HCT116 (cell line): ENCODE data around the gene IFT57. TPM values are rescaled to one million over a fixed set of nuclear protein-coding genes. Genes with fewer than 3 reads are reported as not detected.

Experiments
- ATAC-seq: fragments of 200-7000 bp; cut with Tn5 transposase; 2 replicates; pipeline ENCODE4 v1.9.1; 2020; ENCODE audit warnings: mild to moderate bottlenecking, moderate library complexity
- BruUV-seq: library from RNA; stranded (reverse); fragments of 400-500 nt; replicated peaks from 2 replicates; lab custom pipeline; 2021; lab: Mats Ljungman, UMichigan
- CTCF ChIA-PET: fragments of 300-600 bp; sonication (Branson Sonifier 250); formaldehyde crosslinking; loops from one replicate; lab custom pipeline; 2021; ENCODE audit warnings: antibody characterized with exemption; lab: Charles Lee
- POLR2A ChIA-PET: fragments of 300-600, 350-600 bp; sonication (Branson Sonifier 250); formaldehyde crosslinking; loops from one replicate; lab custom pipeline; 2021; ENCODE audit warnings: antibody characterized with exemption; lab: Charles Lee
- RAD21 ChIA-PET, 2 experiments: fragments of 300-600 bp; sonication (Branson Sonifier 250); formaldehyde crosslinking; loops; one replicate each; lab custom pipeline; 2023; ENCODE audit warnings: low total read pairs in 2 of 2; ENCODE audit not compliant: uncharacterized antibody in 2 of 2, unreplicated experiment in 2 of 2, low non-redundant PET in 1 of 2; lab: Charles Lee
- DNase-seq: peaks from one replicate; pipeline ENCODE4 v3.0.0-alpha.2; 2010; ENCODE audit warnings: low read depth, low spot score
- H2AFZ ChIP-seq: fragments of 200-600 bp; shearing (Covaris generic), sonication (generic); 2 replicates; pipeline ENCODE4 v1.6.1; 2017; ENCODE audit warnings: low read depth, mixed run types, mixed read lengths, antibody characterized with exemption, low read length; ENCODE audit not compliant: poor library complexity, severe bottlenecking
- H3K27ac ChIP-seq: 2 replicates; pipeline ENCODE4 v1.5.1; 2012; ENCODE audit warnings: low read depth, low read length
- H3K27me3 ChIP-seq: fragments of 200-600 bp; sonication (generic); 2 replicates; pipeline ENCODE4 v1.6.1; 2016; ENCODE audit warnings: mixed run types, low read length, mixed read lengths; ENCODE audit not compliant: insufficient read depth
- H3K36me3 ChIP-seq, 2 experiments: fragments of 200-500 bp in 1 of 2; fragments of 200-600 bp in 1 of 2; sonication (Bioruptor generic) in 1 of 2; sonication (generic) in 1 of 2; 2 replicates each; pipeline versions ENCODE4 v1.5.1 to v1.6.1; 2014 to 2016; ENCODE audit warnings: low read length in 2 of 2, inconsistent platforms in 1 of 2, mixed read lengths in 1 of 2, mixed run types in 1 of 2; ENCODE audit not compliant: insufficient read depth in 2 of 2, control insufficient read depth in 1 of 2
- H3K4me1 ChIP-seq, 2 experiments: fragments of 200-600 bp in 1 of 2; sonication (generic) in 1 of 2; 2 replicates each; pipeline versions ENCODE4 v1.5.1 to v1.6.1; 2012 to 2017; ENCODE audit warnings: low read length in 2 of 2, inconsistent platforms in 1 of 2, mild to moderate bottlenecking in 1 of 2, mixed read lengths in 1 of 2, mixed run types in 1 of 2, moderate library complexity in 1 of 2; ENCODE audit not compliant: insufficient read depth in 2 of 2, control insufficient read depth in 1 of 2
- H3K4me2 ChIP-seq: fragments of 200-600 bp; sonication (generic); 2 replicates; pipeline ENCODE4 v1.6.1; 2017; ENCODE audit warnings: mixed run types, low read length, mixed read lengths
- H3K4me3 ChIP-seq, 2 experiments: fragments of 200-600 bp in 1 of 2; sonication (generic) in 1 of 2; replicated peaks in 1 of 2; 2 replicates each; pipeline ENCODE4 v1.5.1; 2011 to 2016; ENCODE audit warnings: low read length in 2 of 2, control low read depth in 1 of 2, low read depth in 1 of 2, mild to moderate bottlenecking in 1 of 2, mixed read lengths in 1 of 2, mixed run types in 1 of 2
- H3K79me2 ChIP-seq: fragments of 200-600 bp; sonication (generic); 2 replicates; pipeline ENCODE4 v1.6.1; 2017; ENCODE audit warnings: mild to moderate bottlenecking, mixed run types, low read length, moderate library complexity, mixed read lengths; ENCODE audit not compliant: insufficient read depth
- H3K9ac ChIP-seq: fragments of 200-600 bp; sonication (generic); 2 replicates; pipeline ENCODE4 v1.6.1; 2016; ENCODE audit warnings: low read length, mixed read lengths
- H3K9me2 ChIP-seq: fragments of 200-600 bp; sonication (generic), shearing (Covaris generic); 2 replicates; pipeline ENCODE4 v1.6.1; 2017; ENCODE audit warnings: mixed run types, mild to moderate bottlenecking, moderate library complexity; ENCODE audit not compliant: insufficient read depth
- H3K9me3 ChIP-seq, 2 experiments: fragments of 200-500 bp in 1 of 2; fragments of 200-600 bp in 1 of 2; sonication (Bioruptor generic) in 1 of 2; sonication (generic) in 1 of 2; 2 replicates each; pipeline ENCODE4 v1.6.1; 2014 to 2017; ENCODE audit warnings: low read length in 2 of 2, mixed read lengths in 2 of 2, inconsistent platforms in 1 of 2, low read depth in 1 of 2, mild to moderate bottlenecking in 1 of 2, mixed run types in 1 of 2, moderate library complexity in 1 of 2; ENCODE audit not compliant: control insufficient read depth in 1 of 2, insufficient read depth in 1 of 2
- H4K20me1 ChIP-seq: fragments of 200-600 bp; sonication (generic), shearing (Covaris generic); 2 replicates; pipeline ENCODE4 v1.6.1; 2017; ENCODE audit warnings: mixed run types, mild to moderate bottlenecking, moderate library complexity; ENCODE audit not compliant: insufficient read depth
- ELF1 ChIP-seq: IDR thresholded peaks from 2 replicates; pipeline ENCODE4 v1.6.1; 2012; ENCODE audit warnings: low read depth, borderline replicate concordance
- EZH2 ChIP-seq: fragments of 200-600 bp; sonication (generic); IDR thresholded peaks from 2 replicates; pipeline ENCODE4 v1.6.1; 2017; ENCODE audit warnings: antibody characterized with exemption, mixed run types
- EZH2phosphoT487 ChIP-seq: fragments of 200-600 bp; IDR thresholded peaks from 2 replicates; pipeline ENCODE4 v1.6.1; 2018; ENCODE audit warnings: antibody characterized with exemption, borderline replicate concordance
- JUND ChIP-seq: IDR thresholded peaks from 2 replicates; pipeline ENCODE4 v1.6.1; 2012
- REST ChIP-seq: IDR thresholded peaks from 2 replicates; pipeline ENCODE4 v1.6.1; 2012; ENCODE audit warnings: low read depth
- ZFX ChIP-seq: fragments of 450-650 bp; IDR thresholded peaks from 2 replicates; pipeline ENCODE4 v1.6.1; 2017
- intact Hi-C: fragments of 100-400 bp; cut with micrococcal nuclease; formaldehyde crosslinking; loops from 2 replicates; pipeline ENCODE4 v1.10.0; 2022
- total RNA-seq: library from RNA; stranded (reverse); gene quantifications from one replicate; pipeline ENCODE4 v1.2.1, GENCODE V29; 2021; ENCODE audit not compliant: unreplicated experiment

Gene IFT57
- total RNA-seq, 1 experiment from 2014 or later, result 38.4 TPM

GRCh38 chr3:108126348-108126747 is 95.9 kb downstream of the IFT57 start:
- Histone ChIP-seq H3K27me3 (no peaks in the 10 kb centered on the region), H3K79me2 (no peaks in the 10 kb centered on the region), H2AFZ (no peak overlapping the region), H3K9me2 (no peaks in the 10 kb centered on the region), H3K4me1 (peaks cover 0 to 15% of the 10 kb centered on the region in 2 experiments; a peak in 2 of 4 replicates), H3K9me3 (no peaks in the 10 kb centered on the region), H3K4me2 (no peak overlapping the region), H3K36me3 (no peaks in the 10 kb centered on the region), H3K27ac (no peak overlapping the region), H4K20me1 (no peaks in the 10 kb centered on the region), H3K9ac (no peak overlapping the region), H3K4me3 (no peak overlapping the region)
- POLR2A ChIA-PET, result no interaction called here
- intact Hi-C loops, result no loop called here
- no peak for TF ChIP-seq EZH2
- no peak for TF ChIP-seq JUND
- DNase-seq (no peak), ATAC-seq (no peak)
- RAD21 ChIA-PET, result no interaction called here
- no TSS peak for BruUV-seq
- CTCF ChIA-PET, result no interaction called here

DNA sequence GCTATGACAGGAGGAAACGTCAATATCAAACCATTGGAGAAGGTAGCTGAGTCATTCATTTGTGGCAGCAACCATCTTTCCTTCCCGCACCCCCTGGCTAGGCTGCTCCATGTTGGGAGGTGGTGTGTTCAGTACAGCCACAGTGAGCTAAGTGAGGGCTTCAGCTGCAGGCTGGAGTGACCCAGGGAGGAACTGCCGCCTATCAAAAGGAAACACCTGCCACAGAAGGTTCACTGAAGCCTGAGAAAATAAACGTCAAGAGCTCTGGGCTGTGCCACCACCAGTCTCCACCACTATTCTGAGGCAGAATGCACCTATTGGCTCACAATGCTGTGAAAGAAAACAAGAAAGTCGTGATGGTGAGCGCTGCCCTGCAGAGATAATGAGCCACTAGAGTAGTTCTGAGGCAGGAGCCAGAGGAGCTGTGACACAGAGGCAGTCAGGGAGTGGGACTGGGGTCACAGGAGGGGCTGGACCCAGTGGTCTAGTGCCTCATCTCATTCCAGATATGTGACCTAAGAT is 96.6 kb downstream of the IFT57 start:
- ChIA-PET RAD21 (no interaction called here), CTCF (no interaction called here), POLR2A (no interaction called here)
- H3K4me1 ChIP-seq, result peaks cover 0 to 7% of the 10 kb centered on the region in 2 experiments; a peak in 2 of 4 replicates
- H3K9me2 ChIP-seq, result no peaks in the 10 kb centered on the region
- no peak for ATAC-seq
- intact Hi-C loops, result no loop called here
- no peaks in the 10 kb centered on the region for H3K79me2 ChIP-seq
- no peak overlapping the region for H3K4me3 ChIP-seq
- H4K20me1 ChIP-seq, result no peaks in the 10 kb centered on the region
- H3K27ac ChIP-seq, result no peak overlapping the region
- H2AFZ ChIP-seq, result no peak overlapping the region
- no peaks in the 10 kb centered on the region for H3K27me3 ChIP-seq
- TF ChIP-seq EZH2phosphoT487, result no peak
- TF ChIP-seq ELF1, result no peak
- TF ChIP-seq REST, result no peak
- no peak for TF ChIP-seq ZFX
- H3K9me3 ChIP-seq, result no peaks in the 10 kb centered on the region
- H3K4me2 ChIP-seq, result no peak overlapping the region
- H3K9ac ChIP-seq, result no peak overlapping the region
- BruUV-seq, result no TSS peak
- no peak for DNase-seq
- H3K36me3 ChIP-seq, result no peaks in the 10 kb centered on the region
